Kidney capillary endothelial cell (primary cell): Measurements from ENCODE around the gene GAS2L3.
"Not testable (repeated sequence)": the region's sequence is repeated elsewhere in the genome, so short reads cannot be mapped to it uniquely, and the experiment has no call there.

Source experiments
- DNase-seq: peaks from one replicate; pipeline ENCODE4 v3.0.0-alpha.2; 2018; ENCODE audit warnings: low spot score

GAS2L3 gene

DNA sequence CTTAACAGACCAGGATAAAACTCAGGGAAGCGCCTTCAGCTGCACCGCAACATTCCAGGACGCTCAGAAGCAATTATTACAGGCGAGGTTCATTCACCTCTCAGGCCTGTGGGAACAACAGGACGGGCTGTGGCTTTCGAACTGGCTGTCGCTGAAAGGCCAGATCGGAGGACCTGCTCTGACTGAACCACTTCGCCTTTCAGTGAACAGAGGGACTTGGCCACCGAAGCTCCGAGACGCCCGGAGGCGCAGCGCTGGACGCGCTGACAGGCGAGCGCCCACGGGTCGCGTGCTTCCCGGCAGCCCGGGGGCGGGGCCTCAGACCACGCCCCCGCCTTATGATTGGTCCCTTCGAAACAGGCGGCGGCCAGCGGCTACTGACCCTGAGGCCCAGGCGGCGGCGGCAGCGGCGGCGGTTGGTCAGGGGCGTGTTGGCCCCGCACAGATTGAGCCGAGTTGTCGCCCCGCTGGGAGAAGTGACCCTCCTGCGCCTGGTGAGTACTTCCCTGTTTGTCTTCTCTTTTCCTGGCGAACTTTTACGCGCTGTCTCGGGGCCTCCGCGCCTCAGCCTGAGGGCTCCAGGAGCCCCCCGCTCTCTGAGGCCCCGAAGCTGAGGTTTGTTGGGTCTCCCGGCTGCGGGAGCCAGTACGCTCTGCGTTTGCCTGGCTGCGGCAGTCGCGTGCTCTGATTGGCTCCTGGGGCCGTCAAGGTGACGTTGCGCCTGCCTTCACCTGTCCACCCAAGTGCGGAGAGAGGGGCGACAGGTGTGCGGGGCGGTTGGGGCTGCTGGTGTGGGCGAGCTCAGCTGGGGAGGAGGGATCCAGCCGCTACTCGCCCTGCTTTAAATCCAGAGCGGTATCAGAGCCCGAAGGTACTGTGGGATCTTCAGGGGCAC is at the start of gene GAS2L3:
Gene GAS2L3, plus strand, starts transcription at position 393 of the 895 bp plus-strand sequence. CDS start 21,221 bp downstream, outside the sequence.
- peak; percentile 90 for DNase-seq

DNA sequence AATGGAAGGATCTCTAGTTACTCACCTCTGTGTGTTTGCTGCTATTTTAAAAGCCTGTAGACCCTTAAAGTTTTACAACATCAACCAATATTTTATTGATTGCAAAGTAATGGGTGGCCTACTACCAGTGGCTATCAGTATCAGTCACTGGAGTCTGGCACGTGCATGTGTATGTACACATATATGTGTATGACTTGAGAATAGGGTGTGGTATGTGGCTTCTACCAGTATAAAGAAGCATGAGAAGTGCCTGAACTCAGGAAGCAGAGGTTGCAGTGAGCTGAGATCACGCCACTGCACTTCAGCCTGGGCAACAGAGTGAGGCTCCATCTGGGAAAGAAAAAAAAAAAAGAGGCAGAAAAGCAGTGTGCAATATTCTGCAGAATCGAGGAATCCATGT is 45.5 kb upstream of the GAS2L3 start:
- DNase-seq, result no peak

DNA sequence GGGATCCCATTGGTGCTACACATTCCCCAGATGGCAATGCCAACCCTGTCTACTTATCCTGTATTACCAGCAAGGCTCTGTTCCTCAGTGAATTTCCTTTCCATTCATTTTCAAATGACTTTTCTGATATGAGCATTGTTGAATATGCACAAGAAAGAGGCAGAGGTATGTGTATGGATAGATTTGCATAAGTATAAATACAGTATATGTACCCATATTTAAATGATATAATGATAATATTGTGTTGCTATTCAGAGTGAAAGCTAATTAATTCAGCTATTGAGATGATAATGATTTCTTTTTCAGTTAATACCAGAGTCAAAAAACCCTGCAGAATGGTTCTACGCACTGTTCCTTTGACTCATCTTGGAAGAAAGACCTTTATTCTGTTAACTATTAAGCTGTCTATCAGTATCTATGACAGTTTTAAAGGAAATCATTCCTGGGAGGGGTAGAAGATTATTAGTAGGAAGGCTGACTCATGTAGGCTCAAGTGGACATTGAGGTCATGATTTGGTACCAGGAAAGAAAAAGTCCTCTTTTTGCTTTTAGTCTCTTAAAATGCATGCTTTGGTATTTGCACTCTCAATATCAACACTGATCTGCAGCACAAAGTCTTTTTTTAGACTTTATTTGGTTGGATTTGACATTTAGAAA is 44.9 kb upstream of the GAS2L3 start:
- no peak for DNase-seq

DNA sequence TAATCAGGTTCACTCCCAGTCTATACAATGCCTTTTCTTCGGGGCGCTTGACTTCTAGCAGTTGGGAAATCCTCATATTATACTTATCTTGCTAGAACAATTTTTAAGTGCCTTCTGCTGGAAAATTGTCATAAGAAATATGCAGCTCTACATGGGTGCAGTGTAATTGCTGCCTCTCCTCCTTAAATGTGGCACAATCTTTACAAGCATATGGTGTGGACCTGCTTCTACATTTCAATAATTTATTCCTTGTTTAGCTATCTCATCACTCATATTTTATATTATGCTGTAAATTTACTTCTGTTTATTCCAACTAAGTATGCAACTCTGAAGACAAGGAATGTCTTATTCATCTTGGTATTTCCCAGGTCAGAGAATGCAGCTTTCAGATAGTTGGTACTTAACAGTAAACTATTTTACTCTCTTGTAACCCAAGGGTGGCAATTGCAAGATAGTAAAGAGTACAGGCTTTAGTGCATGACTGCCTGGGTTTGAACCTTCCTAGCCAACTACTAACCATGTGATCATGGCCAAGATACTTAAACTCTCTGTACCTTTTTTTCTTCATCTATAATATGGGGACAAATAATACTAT is 43.6 kb upstream of the GAS2L3 start:
- no peak for DNase-seq

DNA sequence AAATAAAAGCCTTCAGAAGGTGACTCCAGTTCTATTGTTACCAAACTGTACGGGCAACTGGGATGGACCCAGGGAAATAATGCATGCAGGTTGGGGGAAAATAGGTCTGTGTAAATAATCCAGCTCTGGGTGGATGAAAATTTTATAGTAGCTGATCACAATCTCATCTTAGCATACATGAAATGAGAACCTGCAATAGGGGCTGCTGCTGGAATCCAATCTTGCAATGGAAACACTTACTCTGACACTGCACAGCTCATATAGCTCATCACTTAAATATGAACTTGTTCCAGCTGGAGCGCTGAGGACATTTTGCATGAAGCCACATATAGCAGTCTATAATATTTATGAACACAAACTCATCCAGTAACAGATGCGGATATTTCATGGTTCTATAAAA is 40.1 kb upstream of the GAS2L3 start:
- DNase-seq, result no peak

DNA sequence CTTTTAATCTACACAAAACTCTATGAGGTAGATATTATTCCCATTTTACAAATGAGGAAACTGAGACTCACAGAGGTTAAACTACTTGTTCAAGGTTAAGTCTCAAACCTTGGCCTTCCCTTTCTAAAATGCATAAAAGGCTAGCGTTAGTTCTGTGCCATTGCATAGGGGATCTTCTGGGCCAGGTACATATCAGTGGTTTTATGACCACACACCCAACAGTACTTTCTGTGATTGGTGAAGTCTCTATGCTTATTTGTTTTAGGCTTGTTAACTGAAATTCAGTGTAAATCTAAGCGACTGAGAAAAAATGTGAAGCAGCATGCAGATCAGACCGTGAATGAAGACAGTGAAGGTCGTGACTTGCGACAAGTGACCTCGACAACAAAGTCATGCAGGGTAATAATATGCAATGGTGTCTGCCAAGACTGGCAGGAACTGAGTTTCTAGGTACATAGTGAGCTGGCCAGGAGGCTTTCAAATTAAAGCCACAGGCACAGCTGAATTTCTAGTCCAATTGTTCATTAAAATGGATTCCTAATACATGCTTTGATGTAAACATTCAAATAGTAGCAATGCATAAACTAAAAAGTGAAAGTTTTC is 38.8 kb upstream of the GAS2L3 start:
- no peak for DNase-seq

DNA sequence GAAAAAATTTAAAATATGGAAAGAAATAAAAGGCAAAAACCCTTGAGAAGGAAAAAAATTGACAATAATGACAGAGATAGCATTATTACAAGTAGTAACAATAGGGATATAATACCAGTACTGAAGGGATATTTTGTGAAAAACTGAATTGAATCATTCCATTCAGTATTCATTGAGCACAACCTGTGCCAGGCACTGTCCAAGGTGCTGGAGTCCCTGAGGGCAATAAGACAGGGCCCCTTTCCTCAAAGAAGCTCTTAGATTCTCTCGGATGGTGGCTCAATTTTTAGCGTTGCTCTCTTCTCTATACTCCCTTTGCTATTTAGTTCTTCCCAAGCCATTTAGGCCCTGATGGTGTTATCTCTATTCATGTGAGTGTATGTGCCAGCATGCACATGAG is 34.3 kb upstream of the GAS2L3 start:
- DNase-seq, result peak; percentile 21

DNA sequence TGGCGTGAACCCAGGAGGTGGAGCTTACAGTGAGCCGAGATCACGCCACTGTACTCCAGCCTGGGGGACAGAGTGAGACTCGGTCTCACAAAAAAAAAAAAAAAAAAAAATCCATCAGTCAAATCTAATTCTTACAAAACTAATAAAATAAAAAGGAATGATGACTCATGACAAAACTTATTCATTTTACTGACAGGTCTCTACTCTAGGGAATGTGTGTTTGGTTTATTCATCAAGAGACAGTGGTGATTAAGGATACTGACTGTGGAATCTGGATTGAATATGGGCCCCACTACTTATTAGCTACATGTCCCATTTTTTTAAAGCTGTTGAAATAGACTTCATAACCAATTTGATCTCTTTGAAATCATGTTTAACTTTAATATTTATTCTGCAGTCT is 29.3 kb upstream of the GAS2L3 start:
- DNase-seq, result no peak

DNA sequence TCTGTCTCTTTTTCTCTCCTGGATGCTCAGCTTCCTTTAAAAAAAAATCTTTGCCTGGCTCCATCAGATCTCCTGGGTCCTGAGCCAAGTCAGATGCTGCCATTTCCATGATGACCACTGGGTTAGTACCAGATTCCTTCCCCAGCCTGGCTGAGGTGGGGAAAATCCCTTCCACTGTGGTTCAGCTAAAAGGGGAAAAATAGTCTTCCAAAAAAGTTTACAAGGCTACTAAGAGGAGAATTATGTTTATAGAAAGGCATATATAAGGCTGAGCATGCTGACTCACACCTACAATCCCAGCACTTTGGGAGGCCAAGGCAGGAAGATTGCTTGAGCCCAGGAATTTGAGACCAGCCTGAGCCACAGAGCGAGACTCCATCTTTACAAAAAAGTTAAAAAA is 28.4 kb upstream of the GAS2L3 start:
- no peak for DNase-seq

DNA sequence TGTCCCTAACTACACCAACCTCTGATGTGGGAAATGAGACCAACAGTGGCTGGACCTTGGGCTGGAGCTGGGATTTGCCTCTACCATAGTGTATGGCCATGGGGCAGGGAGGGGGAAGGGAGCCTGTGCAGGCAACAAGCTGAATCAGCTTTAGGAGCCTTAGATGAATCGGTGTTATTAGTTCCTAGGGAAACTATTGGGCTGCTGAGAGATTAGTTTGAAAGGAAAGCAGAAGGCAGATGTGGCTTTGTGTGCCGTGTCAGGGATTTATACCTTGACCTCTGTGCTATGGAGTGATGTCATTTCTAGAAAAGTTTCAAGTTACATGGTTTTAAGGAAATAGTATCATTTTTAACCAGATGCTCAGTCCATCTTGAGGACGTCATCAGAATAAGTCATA is 19.5 kb upstream of the GAS2L3 start:
- no peak for DNase-seq

DNA sequence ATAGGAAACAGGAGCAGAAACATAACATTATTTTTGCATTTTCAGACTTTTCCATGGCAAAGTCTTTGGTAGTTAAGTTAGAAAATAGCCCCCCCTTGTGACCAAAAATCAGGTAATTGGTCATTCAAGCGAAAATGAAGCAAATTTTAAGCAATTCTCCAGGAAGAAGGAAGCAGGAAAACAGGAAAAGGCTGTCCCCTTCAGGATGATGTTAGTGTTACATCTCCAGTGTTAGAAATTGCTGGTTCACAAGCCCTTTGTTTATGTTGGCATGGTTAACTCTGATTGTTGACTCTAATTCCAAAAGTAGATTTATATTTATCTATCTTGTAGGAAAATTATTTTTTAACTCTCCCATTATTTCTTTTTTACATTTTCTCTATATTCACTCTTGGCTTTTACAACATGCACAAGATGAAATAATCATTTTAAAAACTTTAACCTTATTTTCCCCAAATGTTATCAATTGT is 18.8 kb upstream of the GAS2L3 start:
- DNase-seq, result peak; percentile 94

DNA sequence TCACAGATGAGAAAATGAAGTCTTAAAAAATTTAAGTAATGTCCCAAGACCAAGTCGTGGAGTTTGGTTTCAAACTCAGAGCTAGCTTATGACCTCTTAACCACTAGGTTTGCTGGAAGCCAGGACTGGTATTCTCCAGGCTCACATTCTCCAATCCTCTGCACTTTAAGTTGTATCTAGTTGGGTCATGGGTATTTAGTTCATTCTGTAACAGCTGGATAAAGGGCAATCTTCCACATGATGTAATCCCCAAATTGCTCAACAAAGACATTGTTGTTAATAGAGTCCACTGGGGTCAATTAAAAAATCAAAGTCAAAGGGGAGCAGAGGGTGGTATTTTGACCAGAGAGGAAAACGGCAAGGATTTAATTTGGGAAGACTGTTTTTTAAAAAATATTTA is 17.8 kb upstream of the GAS2L3 start:
- no peak for DNase-seq

DNA sequence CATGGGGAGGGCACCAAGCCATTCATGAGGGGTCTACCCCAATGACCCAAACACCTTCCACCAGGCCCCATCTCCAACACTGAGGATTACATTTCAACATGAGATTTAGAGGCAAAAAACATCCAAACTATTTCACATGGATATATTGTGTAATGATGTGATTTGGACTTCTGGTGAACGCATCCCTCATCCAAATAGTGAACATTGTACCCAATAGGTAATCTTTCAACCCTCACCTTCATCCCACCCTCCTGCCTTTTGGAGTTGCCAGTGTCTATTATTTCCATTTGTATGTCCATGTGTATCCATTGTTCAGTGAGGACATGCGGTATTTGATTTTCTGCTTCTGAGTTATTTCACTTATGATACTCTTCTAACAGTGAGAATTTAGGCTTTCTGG is 16.1 kb upstream of the GAS2L3 start:
- DNase-seq, result no peak

DNA sequence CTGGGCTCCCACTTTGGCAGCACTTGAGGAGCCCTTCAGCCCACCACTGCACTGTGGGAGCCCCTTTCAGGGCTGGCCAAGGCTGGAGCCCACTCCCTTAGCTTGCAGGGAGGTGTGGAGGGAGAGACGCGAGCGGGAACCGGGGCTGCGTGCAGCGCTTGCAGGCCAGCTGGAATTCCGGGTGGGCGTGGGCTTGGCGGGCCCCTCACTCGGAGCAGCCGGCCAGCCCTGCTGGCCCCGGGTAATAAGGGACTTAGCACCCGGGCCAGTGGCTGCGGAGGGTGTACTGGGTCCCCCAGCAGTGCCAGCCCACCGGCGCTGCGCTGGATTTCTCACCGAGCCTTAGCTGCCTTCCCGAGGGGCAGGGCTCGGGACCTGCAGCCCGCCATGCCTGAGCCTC is 14.2 kb upstream of the GAS2L3 start:
- not testable (repeated sequence) for DNase-seq

DNA sequence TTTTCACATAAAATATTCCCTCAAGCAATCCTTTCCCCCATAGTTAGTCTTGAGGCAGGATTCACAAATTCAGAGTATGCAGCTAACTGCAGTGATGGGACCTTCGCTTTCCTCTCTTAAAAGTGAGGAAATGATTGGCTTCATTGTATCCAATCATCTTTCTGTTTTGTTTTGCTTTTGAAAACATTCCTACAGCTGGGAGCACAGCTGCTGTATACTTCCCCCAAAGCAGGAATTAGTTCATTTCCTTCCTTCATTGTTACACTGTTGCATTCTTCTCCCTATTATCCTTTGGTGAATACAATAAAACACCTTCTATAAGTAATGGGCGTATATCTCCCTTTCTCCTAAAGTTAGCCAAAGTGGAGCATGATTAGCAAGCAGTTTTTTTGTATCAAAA is 9.4 kb upstream of the GAS2L3 start:
- DNase-seq, result peak; percentile 69

DNA sequence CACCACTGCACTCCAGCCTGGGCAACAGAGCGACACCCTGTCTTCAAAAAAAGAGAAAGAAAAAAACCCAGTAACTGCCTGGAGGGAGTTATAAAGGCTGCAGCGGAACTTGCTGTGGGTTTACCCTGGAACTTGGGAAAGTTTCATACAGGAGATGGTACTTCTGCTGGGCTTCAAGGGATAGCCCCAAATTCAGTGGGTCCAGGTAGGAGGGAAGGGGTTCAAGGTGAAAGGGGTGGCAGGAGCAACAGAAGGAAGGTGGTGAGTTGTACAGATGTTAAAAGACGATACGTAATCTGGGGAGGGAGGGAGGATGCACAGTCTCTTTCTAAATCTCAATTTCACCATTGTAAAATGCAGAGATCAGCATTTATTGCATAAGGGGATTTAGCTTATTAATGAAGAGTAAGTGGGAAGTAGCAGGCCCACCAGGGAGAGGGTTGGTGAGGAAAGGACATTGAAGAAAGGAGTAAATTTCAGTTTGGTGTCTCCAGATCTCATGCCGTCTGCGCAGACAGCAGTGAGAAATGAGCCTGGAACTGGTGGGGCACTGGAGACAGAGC is 8.5 kb upstream of the GAS2L3 start:
- no peak for DNase-seq

DNA sequence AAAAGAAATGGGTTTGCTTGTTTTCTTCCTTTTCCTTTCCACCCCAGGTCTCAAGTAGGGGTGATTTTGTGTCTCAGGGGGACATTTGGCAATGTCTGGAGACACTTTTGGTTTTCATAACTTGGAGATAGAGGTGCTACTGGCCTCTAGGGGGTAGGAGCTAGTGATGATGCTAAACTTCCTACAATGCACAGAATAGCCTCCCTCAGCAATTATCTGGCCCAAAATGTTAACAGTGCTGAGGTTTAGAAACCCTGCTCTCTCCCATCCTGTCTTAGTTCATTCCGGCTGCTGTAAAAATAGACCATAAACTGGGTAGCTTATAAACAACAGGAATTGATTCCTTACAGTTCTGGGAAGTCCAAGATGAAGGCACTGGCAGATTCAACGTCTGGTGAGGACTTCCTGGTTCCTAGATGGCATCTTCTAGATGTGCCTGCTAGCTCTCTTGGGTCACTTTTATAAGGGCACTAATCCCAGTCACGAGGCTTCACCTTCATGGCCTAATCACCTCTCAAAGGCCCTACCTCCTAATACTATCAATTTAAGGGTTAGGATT is 7.4 kb upstream of the GAS2L3 start:
- DNase-seq, result no peak

DNA sequence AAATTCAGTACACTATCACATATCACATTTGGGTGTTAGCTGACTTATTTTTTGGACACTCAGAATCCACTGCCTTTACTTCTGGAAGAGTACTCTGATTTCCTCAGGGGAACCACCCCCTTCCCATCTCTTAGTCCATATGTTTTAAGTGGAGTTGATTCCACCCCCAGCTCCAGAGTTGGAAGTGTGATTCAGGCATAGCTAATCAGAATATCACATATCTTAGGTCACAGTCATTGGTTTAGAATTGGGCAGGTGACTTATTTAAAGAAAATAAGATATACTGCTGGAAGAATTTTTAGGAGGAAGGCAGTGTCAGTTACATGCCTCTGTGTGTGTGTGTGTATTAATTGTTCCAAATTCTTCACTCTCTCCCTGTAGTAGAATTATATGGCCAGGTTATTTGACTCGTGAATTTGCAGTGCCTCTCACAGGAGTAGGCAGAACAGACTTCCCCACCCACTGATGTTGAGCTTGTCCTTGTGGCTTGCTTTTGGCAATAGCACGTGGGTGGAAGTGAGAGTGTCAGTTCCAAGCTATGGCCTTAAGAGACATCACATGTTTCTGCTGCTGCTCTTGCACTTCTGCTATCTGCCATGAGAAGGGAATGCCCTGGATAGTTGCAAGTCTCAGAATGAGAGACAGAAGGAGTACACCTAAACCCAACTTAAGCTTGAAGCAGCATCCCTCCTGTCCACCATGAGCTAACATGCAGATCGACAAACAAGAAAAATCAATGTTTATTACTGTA is 6.4 kb upstream of the GAS2L3 start:
- no peak for DNase-seq

DNA sequence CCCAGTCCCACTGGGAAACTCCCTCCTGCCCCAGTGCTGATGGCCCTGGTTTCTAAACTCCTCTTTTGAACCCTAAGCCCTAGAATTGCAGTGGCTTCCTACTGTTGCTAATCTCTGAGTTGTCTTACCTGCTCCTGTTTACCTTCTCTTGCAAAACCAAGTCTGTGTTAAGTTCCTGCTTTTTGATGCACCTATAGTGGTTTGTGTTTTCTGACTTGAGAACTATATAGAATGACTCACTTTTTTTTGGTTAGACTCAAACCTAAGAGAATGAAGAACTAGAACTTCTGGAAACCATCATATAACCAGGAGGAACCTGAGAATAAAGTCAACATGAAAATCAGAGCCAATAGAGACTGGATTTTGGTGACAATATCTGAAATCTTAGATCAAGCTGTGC is 5.5 kb upstream of the GAS2L3 start:
- no peak for DNase-seq

DNA sequence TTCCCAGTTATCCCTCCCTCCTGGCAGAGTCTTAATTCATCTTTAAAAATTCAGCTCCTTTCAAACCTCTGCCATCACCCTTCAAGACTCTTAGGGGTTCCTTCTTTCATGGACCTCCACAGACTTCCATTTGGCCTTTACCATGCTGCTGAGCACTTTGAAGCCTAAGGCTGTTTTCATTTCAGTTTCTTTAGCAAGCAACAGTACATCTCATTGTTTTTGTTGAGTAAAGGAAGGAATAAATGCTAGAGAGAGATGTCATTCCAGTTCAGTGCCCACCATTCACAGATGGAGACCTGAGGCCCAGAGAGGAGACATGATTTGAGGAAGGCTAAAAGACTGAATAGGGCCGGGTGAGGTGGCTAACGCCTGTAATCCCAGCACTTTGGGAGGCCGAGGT is 1.3 kb upstream of the GAS2L3 start:
- DNase-seq, result no peak
